GM18907 (cell line): ENCODE data around the gene AMBRA1.

Source experiments
- ATAC-seq: cut with Tn5 transposase; IDR thresholded peaks from one replicate; pipeline ENCODE4 v1.9.1; 2021; ENCODE audit warnings: mild to moderate bottlenecking, moderate library complexity; ENCODE audit not compliant: unreplicated experiment

The AMBRA1 gene

GRCh38 chr11:46593550-46594373 is at the start of gene AMBRA1:
Gene AMBRA1 (minus strand): TSS chr11:46594023. CDS start chr11:46548380, 45,643 bp downstream.
- ATAC-seq = peak; percentile 78

- no peak for ATAC-seq
Observed at GRCh38 chr11:46643531-46643930, 49.7 kb upstream of the AMBRA1 start.

- ATAC-seq = no peak
Observed at GRCh38 chr11:46642627-46643335, 49.0 kb upstream of the AMBRA1 start.

- ATAC-seq = no peak
Observed at GRCh38 chr11:46641639-46642038, 47.8 kb upstream of the AMBRA1 start.

- ATAC-seq = no peak
Observed at GRCh38 chr11:46640036-46640788, 46.4 kb upstream of the AMBRA1 start.

GRCh38 chr11:46639197-46639839 is 45.5 kb upstream of the AMBRA1 start:
- ATAC-seq = no peak

- ATAC-seq = no peak
Observed at GRCh38 chr11:46637546-46637945, 43.7 kb upstream of the AMBRA1 start.

GRCh38 chr11:46635557-46636139 is 41.8 kb upstream of the AMBRA1 start:
- ATAC-seq = no peak

GRCh38 chr11:46633291-46634217 is 39.7 kb upstream of the AMBRA1 start:
- ATAC-seq = no peak

- ATAC-seq = no peak
Observed at GRCh38 chr11:46632502-46632901, 38.7 kb upstream of the AMBRA1 start.

- no peak for ATAC-seq
Observed at GRCh38 chr11:46631676-46632075, 37.9 kb upstream of the AMBRA1 start.

GRCh38 chr11:46630237-46630636 is 36.4 kb upstream of the AMBRA1 start:
- ATAC-seq = no peak

GRCh38 chr11:46628961-46629360 is 35.1 kb upstream of the AMBRA1 start:
- no peak for ATAC-seq

GRCh38 chr11:46625406-46625805 is 31.6 kb upstream of the AMBRA1 start:
- ATAC-seq = no peak

- ATAC-seq = no peak
Observed at GRCh38 chr11:46618837-46619236, 25.0 kb upstream of the AMBRA1 start.

- peak; percentile 1 for ATAC-seq
Observed at GRCh38 chr11:46617972-46618314, 24.1 kb upstream of the AMBRA1 start.

GRCh38 chr11:46617134-46617971 is 23.5 kb upstream of the AMBRA1 start, which contains the start of the genes ATG13 and HARBI1:
Gene ATG13 (plus strand): TSS chr11:46617553. CDS start chr11:46644292, 26,739 bp downstream.
Gene HARBI1 (minus strand): TSS chr11:46617227. CDS start chr11:46616237, 990 bp downstream.
- peak; percentile 92 for ATAC-seq

- peak; percentile 5 for ATAC-seq
Observed at GRCh38 chr11:46616551-46617133, 22.8 kb upstream of the AMBRA1 start.
